CD4-positive, CD25-positive, alpha-beta regulatory T cell (primary cell): ENCODE measurements around the gene SRRM5. TPM values are rescaled to one million over a fixed set of nuclear protein-coding genes. Genes with fewer than 3 reads are reported as not detected.

Source experiments
- ATAC-seq, 2 donors: fragments of 150-1000 bp; cut with Tn5 transposase; one replicate each; pipeline ENCODE4 v1.10.0; 2021; ENCODE audit warnings: low read depth in 2 of 2, moderate number of reproducible peaks in 2 of 2, moderate library complexity in 1 of 2
- DNase-seq, 3 donors: peaks; one replicate each; pipeline versions ENCODE4 v3.0.0 to v3.0.0-alpha.2; 2012 to 2022; ENCODE audit warnings: mixed read lengths in 1 of 3
- H3K27ac ChIP-seq: one replicate; pipeline ENCODE4 v1.7.0; 2013; ENCODE audit warnings: mild to moderate bottlenecking, low read length; ENCODE audit not compliant: insufficient read depth, poor library complexity, severe bottlenecking
- H3K27me3 ChIP-seq: one replicate; pipeline ENCODE4 v1.7.0; 2013; ENCODE audit warnings: low read length; ENCODE audit not compliant: control insufficient read depth, insufficient read depth
- H3K36me3 ChIP-seq: one replicate; pipeline ENCODE4 v1.7.0; 2013; ENCODE audit warnings: mild to moderate bottlenecking, low read length, moderate library complexity; ENCODE audit not compliant: control insufficient read depth, insufficient read depth
- H3K4me1 ChIP-seq: 2 replicates; pipeline ENCODE4 v1.7.0; 2013; ENCODE audit warnings: mild to moderate bottlenecking, low read length; ENCODE audit not compliant: insufficient read depth, control insufficient read depth, poor library complexity, severe bottlenecking
- H3K4me3 ChIP-seq: one replicate; pipeline ENCODE4 v1.7.0; 2013; ENCODE audit warnings: low read depth, mild to moderate bottlenecking, low read length, moderate library complexity
- H3K9me3 ChIP-seq, 2 experiments: 1 replicate in 1 of 2; 2 replicates in 1 of 2; pipeline ENCODE4 v1.7.0; 2013; ENCODE audit warnings: low read length in 2 of 2, mild to moderate bottlenecking in 1 of 2, moderate library complexity in 1 of 2; ENCODE audit not compliant: control insufficient read depth in 2 of 2
- H3K27ac Mint-ChIP-seq, 3 donors: one replicate each; pipeline ENCODE4 v1.8.0; 2020 to 2022; ENCODE audit warnings: mild to moderate bottlenecking in 3 of 3, mixed read lengths in 3 of 3, moderate library complexity in 2 of 3
- H3K27me3 Mint-ChIP-seq: one replicate; pipeline ENCODE4 v1.8.0; 2022; ENCODE audit warnings: mild to moderate bottlenecking, mixed read lengths
- H3K36me3 Mint-ChIP-seq: one replicate; pipeline ENCODE4 v1.8.0; 2020; ENCODE audit warnings: mixed read lengths
- H3K4me1 Mint-ChIP-seq, 4 donors: one replicate each; pipeline ENCODE4 v1.8.0; 2020 to 2022; ENCODE audit warnings: mixed read lengths in 4 of 4, mild to moderate bottlenecking in 1 of 4
- H3K4me3 Mint-ChIP-seq, 4 donors: one replicate each; pipeline ENCODE4 v1.8.0; 2020 to 2022; ENCODE audit warnings: mild to moderate bottlenecking in 4 of 4, mixed read lengths in 4 of 4, moderate library complexity in 3 of 4
- H3K9me3 Mint-ChIP-seq, 7 donors: one replicate each; pipeline ENCODE4 v1.8.0; 2020 to 2022; ENCODE audit warnings: mixed read lengths in 7 of 7, mild to moderate bottlenecking in 3 of 7, moderate library complexity in 2 of 7
- polyA plus RNA-seq, 4 donors: library from polyadenylated mRNA; unstranded; fragments of 300-500 nt; fragmentation: Illumina TruSeq; gene quantifications; one replicate each; pipeline ENCODE4 v1.2.3, GENCODE V29; 2021
- total RNA-seq: library from RNA; stranded (reverse); gene quantifications from one replicate; pipeline ENCODE4 v1.2.3, GENCODE V29; 2022

Gene SRRM5
- total and polyA plus RNA-seq, 5 donors from 2014 or later, result 0.42 to 1.1 (median 0.64) TPM

GRCh38 chr19:43619262-43620060 lies 7.6 kb downstream of the SRRM5 start, which contains the start of gene ZNF428:
TSS of gene ZNF428 (minus strand) at chr19:43619629. CDS start at chr19:43614304, 5,325 bp downstream.
- peaks cover 18% of the 10 kb centered on the region for H3K4me1 ChIP-seq
- Mint-ChIP-seq H3K9me3 (no peaks in the 10 kb centered on the region), H3K36me3 (no peaks in the 10 kb centered on the region)

GRCh38 chr19:43620061-43621001 lies 8.4 kb downstream of the SRRM5 start:
- Mint-ChIP-seq H3K27me3 (no peaks in the 10 kb centered on the region), H3K27ac (peak overlapping the region; percentile 95 to 98 (median 96)), H3K36me3 (no peaks in the 10 kb centered on the region), H3K4me3 (peak overlapping the region; percentile 91 to 98 (median 98)), H3K9me3 (no peaks in the 10 kb centered on the region), H3K4me1 (peaks cover 10 to 52% (median 26%) of the 10 kb centered on the region in 4 donors)
- Histone ChIP-seq H3K9me3 (no peaks in the 10 kb centered on the region), H3K4me3 (peak overlapping the region; percentile 76), H3K36me3 (no peaks in the 10 kb centered on the region), H3K4me1 (peaks cover 22% of the 10 kb centered on the region), H3K27me3 (no peaks in the 10 kb centered on the region), H3K27ac (peak overlapping the region; percentile 84)
- DNase-seq (peak in 1 of 3 donors; percentile 81), ATAC-seq (peak in 1 of 2 donors; percentile 2)

More at GRCh38 chr19:43619262-43620060, 7.6 kb downstream of the SRRM5 start, which contains the start of gene ZNF428:
- no peaks in the 10 kb centered on the region for H3K9me3 ChIP-seq
- no peaks in the 10 kb centered on the region for H3K36me3 ChIP-seq
- Mint-ChIP-seq H3K4me3 (peak within 1 kb of the TSS; percentile 91 to 98 (median 98)), H3K4me1 (peaks cover 10 to 43% (median 27%) of the 10 kb centered on the region in 4 donors), H3K27ac (peak within 1 kb of the TSS; percentile 95 to 98 (median 96)), H3K27me3 (no peaks in the 10 kb centered on the region)
- peak within 1 kb of the TSS; percentile 90 for H3K4me3 ChIP-seq
- H3K27me3 ChIP-seq, result no peaks in the 10 kb centered on the region
- DNase-seq (peak; percentile 80 to 89 (median 85)), ATAC-seq (peak; percentile 90 to 91)
- peak within 1 kb of the TSS; percentile 84 for H3K27ac ChIP-seq

- H3K36me3 Mint-ChIP-seq, result no peaks in the 10 kb centered on the region
- ATAC-seq, result no peak
- peak overlapping the region in 2 of 4 donors; percentile 63 to 85 for H3K4me3 Mint-ChIP-seq
- DNase-seq, result no peak
- peaks cover 10 to 47% (median 21%) of the 10 kb centered on the region in 4 donors for H3K4me1 Mint-ChIP-seq
- Histone ChIP-seq H3K36me3 (no peaks in the 10 kb centered on the region), H3K27ac (no peak overlapping the region), H3K27me3 (no peaks in the 10 kb centered on the region), H3K9me3 (no peaks in the 10 kb centered on the region), H3K4me1 (peaks cover 23% of the 10 kb centered on the region), H3K4me3 (no peak overlapping the region)
- peak overlapping the region in 1 of 3 donors; percentile 35 for H3K27ac Mint-ChIP-seq
- no peaks in the 10 kb centered on the region for H3K9me3 Mint-ChIP-seq
- peaks cover 5% of the 10 kb centered on the region for H3K27me3 Mint-ChIP-seq
Observed at GRCh38 chr19:43622070-43622469, 10.2 kb downstream of the SRRM5 start.

- Histone ChIP-seq H3K27me3 (no peaks in the 10 kb centered on the region), H3K4me3 (no peak overlapping the region), H3K9me3 (no peaks in the 10 kb centered on the region), H3K4me1 (peaks cover 23% of the 10 kb centered on the region), H3K27ac (no peak overlapping the region), H3K36me3 (no peaks in the 10 kb centered on the region)
- Mint-ChIP-seq H3K4me3 (peak overlapping the region in 1 of 4 donors; percentile 43), H3K36me3 (no peaks in the 10 kb centered on the region), H3K27ac (no peak overlapping the region), H3K27me3 (peaks cover 12% of the 10 kb centered on the region), H3K4me1 (peaks cover 10 to 49% (median 19%) of the 10 kb centered on the region in 4 donors), H3K9me3 (no peaks in the 10 kb centered on the region)
- DNase-seq, result no peak
- ATAC-seq, result no peak
Observed at GRCh38 chr19:43622956-43623355, 11.1 kb downstream of the SRRM5 start.

- Histone ChIP-seq H3K36me3 (no peaks in the 10 kb centered on the region), H3K4me1 (peaks cover 14% of the 10 kb centered on the region), H3K9me3 (no peaks in the 10 kb centered on the region), H3K27ac (no peak overlapping the region), H3K4me3 (no peak overlapping the region), H3K27me3 (no peaks in the 10 kb centered on the region)
- Mint-ChIP-seq H3K4me1 (peaks cover 10 to 42% (median 17%) of the 10 kb centered on the region in 4 donors), H3K9me3 (no peaks in the 10 kb centered on the region), H3K4me3 (peak overlapping the region in 2 of 4 donors; percentile 43 to 86), H3K27ac (peak overlapping the region in 2 of 3 donors; percentile 38 to 52), H3K36me3 (no peaks in the 10 kb centered on the region), H3K27me3 (peaks cover 17% of the 10 kb centered on the region)
- DNase-seq (no peak), ATAC-seq (no peak)
Observed at GRCh38 chr19:43623889-43624670, 12.2 kb downstream of the SRRM5 start.

GRCh38 chr19:43624933-43625332 lies 13.0 kb downstream of the SRRM5 start:
- no peaks in the 10 kb centered on the region for H3K36me3 Mint-ChIP-seq
- peaks cover 10 to 37% (median 15%) of the 10 kb centered on the region in 4 donors for H3K4me1 Mint-ChIP-seq
- Histone ChIP-seq H3K36me3 (no peaks in the 10 kb centered on the region), H3K27ac (no peak overlapping the region), H3K27me3 (no peaks in the 10 kb centered on the region), H3K9me3 (no peaks in the 10 kb centered on the region), H3K4me3 (no peak overlapping the region), H3K4me1 (peaks cover 11% of the 10 kb centered on the region)
- H3K9me3 Mint-ChIP-seq, result no peaks in the 10 kb centered on the region
- DNase-seq (peak; percentile 72 to 89 (median 77)), ATAC-seq (peak; percentile 77)
- H3K27me3 Mint-ChIP-seq, result peaks cover 17% of the 10 kb centered on the region
- H3K27ac Mint-ChIP-seq, result peak overlapping the region in 1 of 3 donors; percentile 26
- peak overlapping the region in 2 of 4 donors; percentile 46 to 58 for H3K4me3 Mint-ChIP-seq
